Heart right ventricle (tissue), 16 donors: ENCODE data around the gene LEO1. TPM values are rescaled to one million over a fixed set of nuclear protein-coding genes. Genes with fewer than 3 reads are reported as not detected.
A peak's percentile ranks its signal among the peaks of the same experiment; 100 is the strongest.
"Not testable (repeated sequence)": the region's sequence is repeated elsewhere in the genome, so short reads cannot be mapped to it uniquely, and the experiment has no call there.

Source experiments
- ATAC-seq, 8 donors: fragments of 200-7000 bp; cut with Tn5 transposase; one replicate each; pipeline ENCODE4 v1.9.1; 2020; ENCODE audit warnings: mild to moderate bottlenecking in 8 of 8, moderate library complexity in 8 of 8, moderate number of reproducible peaks in 1 of 8
- DNase-seq, 2 donors: peaks; one replicate each; pipeline ENCODE4 v3.0.0-alpha.2; 2020
- H3K27ac ChIP-seq, 10 donors: fragments of 200-600 bp; sonication (generic) in 2 of 10; one replicate each; pipeline versions ENCODE4 v1.5.0 to v1.8.0; 2020 to 2022; ENCODE audit warnings: mild to moderate bottlenecking in 3 of 10
- H3K27me3 ChIP-seq, 7 donors: fragments of 200-600 bp; one replicate each; pipeline ENCODE4 v1.8.0; 2021 to 2022; ENCODE audit warnings: mild to moderate bottlenecking in 2 of 7
- H3K36me3 ChIP-seq, 9 donors: fragments of 200-600 bp; sonication (generic) in 1 of 9; one replicate each; pipeline versions ENCODE4 v1.5.0 to v1.8.0; 2020 to 2022; ENCODE audit warnings: mild to moderate bottlenecking in 2 of 9
- H3K4me1 ChIP-seq, 9 donors: fragments of 200-600 bp; sonication (generic) in 1 of 9; one replicate each; pipeline versions ENCODE4 v1.5.0 to v1.8.0; 2020 to 2022; ENCODE audit warnings: mild to moderate bottlenecking in 4 of 9
- H3K4me3 ChIP-seq, 10 donors: fragments of 200-600 bp; sonication (generic) in 2 of 10; one replicate each; pipeline versions ENCODE4 v1.5.0 to v1.8.0; 2020 to 2022; ENCODE audit warnings: mild to moderate bottlenecking in 7 of 10, moderate library complexity in 2 of 10
- H3K9me3 ChIP-seq, 11 donors: fragments of 200-600 bp in 10 of 11; sonication (generic) in 2 of 11; one replicate each; pipeline versions ENCODE4 v1.5.0 to v1.8.0; 2013 to 2022; ENCODE audit warnings: mild to moderate bottlenecking in 2 of 11, control low read depth in 1 of 11, moderate library complexity in 1 of 11
- CTCF ChIP-seq, 9 donors: fragments of 200-600 bp; sonication (generic) in 2 of 9; IDR thresholded peaks; one replicate each; pipeline versions ENCODE4 v1.5.0 to v1.8.0; 2021 to 2022; ENCODE audit warnings: antibody characterized with exemption in 9 of 9, mild to moderate bottlenecking in 5 of 9, moderate library complexity in 1 of 9
- WGBS, 2 donors: extraction: QIAGEN DNeasy Blood & Tissue Kit; methylation state at CpG; one replicate each; pipeline ENCODE4 v1.1.7; 2013; ENCODE audit warnings: inconsistent platforms in 1 of 2; 5-methylcytosine and 5-hydroxymethylcytosine counted together
- intact Hi-C, 10 donors: fragments of 100-400 bp; cut with DNase I; formaldehyde crosslinking; loops; one replicate each; pipeline versions ENCODE4 v1.11.1 to v1.14.2; 2022
- polyA plus RNA-seq, 2 donors: library from polyadenylated mRNA; stranded (reverse); fragments of 200-250 nt; gene quantifications; one replicate each; pipeline ENCODE4 v1.2.3, GENCODE V29; 2013
- total RNA-seq, 10 donors: library from RNA; stranded (reverse); fragmentation: NEBNext Ultra II Directional in 3 of 10; extraction: Animal tissue kit (Norgen Biotek cat#: 25700) in 3 of 10; gene quantifications; one replicate each; pipeline versions ENCODE4 v1.2.1 to v1.2.4, GENCODE V29; 2021 to 2023
- donor health status: Arrhythmogenic right ventricular cardiomyopathy.
- donor health status: ischemic (EF 13 %, LVEDD 7.1; RV severe dilation, severe dysfunction).
- donor health status: healthy with polysubstance abuse.
- donor health status: DM: no; HTN: yes; CAD: no.
- donor health status: DM: no; HTN: no; CAD: no.
- donor health status: ischemic (EF 25% LVEDD 6.9; RV normal size, moderate dysfunction).
- donor health status: ischemic (EF 25% LVEDD 5.7; RV mildly dilated, moderate dysfunction).
- donor health status: healthy.
- donor health status: DM: yes; HTN: yes; CAD: no.
- donor health status: Ischemic cardiomyopathy.
- donor health status: ischemic (EF 35%, LVEDD 5.7; RV mildly dilated, moderate dysfunction).
- donor health status: nonischemic (EF 11% LVEDD 7.7; RV severe dilation, severe dysfunction).
- donor health status: DM: yes; HTN: yes; CAD: no.
- donor health status: PGD.
- donor health status: ischemic (EF 29% LVEDD 5.4; RV normal size, mild dysfunction).
- donor health status: nonischemic (EF 23%, LVEDD 6.1; RV moderate dilation, normal function).

The LEO1 gene
- total and polyA plus RNA-seq, 12 donors: 6.6 to 9.1 (median 8.2) TPM

GRCh38 chr15:52005748-52006701, 34.4 kb upstream of the LEO1 start:
- no peaks in the 10 kb centered on the region for H3K27me3 ChIP-seq
- H3K27ac ChIP-seq: peak overlapping the region in 9 of 10 donors; percentile 15 to 74 (median 59)
- no peak for TF ChIP-seq CTCF (IDR thresholded peaks at IDR 0.05)
- peaks cover 6 to 53% (median 30%) of the 10 kb centered on the region in 9 donors for H3K4me1 ChIP-seq
- intact Hi-C loops: no loop called here
- H3K9me3 ChIP-seq: no peaks in the 10 kb centered on the region
- peak in 1 of 2 donors; percentile 14 for DNase-seq
- H3K36me3 ChIP-seq: no peaks in the 10 kb centered on the region
- ATAC-seq: peak in 6 of 8 donors; percentile 64 to 91 (median 84)
- WGBS, 2 donors: 67 to 73% methylated on average over 5 of the region's 5 CpGs
- H3K4me3 ChIP-seq: no peak overlapping the region

- DNase-seq (no peak), ATAC-seq (no peak)
- no peaks in the 10 kb centered on the region for H3K36me3 ChIP-seq
- 96 to 98% methylated on average over 6 of the region's 6 CpGs for WGBS, 2 donors
- H3K27me3 ChIP-seq: no peaks in the 10 kb centered on the region
- intact Hi-C loops: no loop called here
- H3K4me1 ChIP-seq: peaks cover 6 to 51% (median 29%) of the 10 kb centered on the region in 9 donors
- no peak overlapping the region for H3K4me3 ChIP-seq
- TF ChIP-seq CTCF (IDR thresholded peaks at IDR 0.05): no peak
- no peak overlapping the region for H3K27ac ChIP-seq
- H3K9me3 ChIP-seq: no peaks in the 10 kb centered on the region
Observed at GRCh38 chr15:52004806-52005205, 33.2 kb upstream of the LEO1 start.

- Histone ChIP-seq H3K4me3 (no peak overlapping the region), H3K36me3 (no peaks in the 10 kb centered on the region), H3K4me1 (peaks cover 6 to 46% (median 28%) of the 10 kb centered on the region in 9 donors), H3K9me3 (no peaks in the 10 kb centered on the region), H3K27ac (no peak overlapping the region), H3K27me3 (no peaks in the 10 kb centered on the region)
- TF ChIP-seq CTCF (IDR thresholded peaks at IDR 0.05): no peak
- 81 to 91% methylated on average over 1 of the region's 1 CpG for WGBS, 2 donors
- no peak for ATAC-seq
- intact Hi-C loops: no loop called here
- no peak for DNase-seq
Observed at GRCh38 chr15:52003710-52004109, 32.1 kb upstream of the LEO1 start.

- H3K27me3 ChIP-seq, H3K9me3 ChIP-seq, intact Hi-C loops, H3K36me3 ChIP-seq, DNase-seq, H3K4me3 ChIP-seq, ATAC-seq: not testable (repeated sequence)
- H3K4me1 ChIP-seq: peaks cover 6 to 43% (median 27%) of the 10 kb centered on the region in 9 donors
- peak overlapping the region in 3 of 10 donors; percentile 13 to 27 (median 15) for H3K27ac ChIP-seq
- WGBS, 2 donors: 83 to 88% methylated on average over 7 of the region's 7 CpGs
Observed at GRCh38 chr15:52003089-52003488, 31.5 kb upstream of the LEO1 start.

- intact Hi-C loops: no loop called here
- peak in 5 of 8 donors; percentile 23 to 65 (median 44) for ATAC-seq
- peak overlapping the region in 4 of 10 donors; percentile 3 to 27 (median 18) for H3K27ac ChIP-seq
- H3K4me3 ChIP-seq: no peak overlapping the region
- no peaks in the 10 kb centered on the region for H3K27me3 ChIP-seq
- no peak for DNase-seq
- TF ChIP-seq CTCF (IDR thresholded peaks at IDR 0.05): no peak
- 52 to 65% methylated on average over 2 of the region's 2 CpGs for WGBS, 2 donors
- peaks cover 6 to 35% (median 20%) of the 10 kb centered on the region in 9 donors for H3K4me1 ChIP-seq
- H3K9me3 ChIP-seq: no peaks in the 10 kb centered on the region
- H3K36me3 ChIP-seq: no peaks in the 10 kb centered on the region
Observed at GRCh38 chr15:52002351-52002750, 30.8 kb upstream of the LEO1 start.
